ENCODE data around the gene ARNT2. TPM values are rescaled to one million over a fixed set of nuclear protein-coding genes. Genes with fewer than 3 reads are reported as not detected.

ARNT2 gene
- total and polyA plus RNA-seq, 2 experiments from 2014 or later: 4.6 to 11.6 TPM

DNA sequence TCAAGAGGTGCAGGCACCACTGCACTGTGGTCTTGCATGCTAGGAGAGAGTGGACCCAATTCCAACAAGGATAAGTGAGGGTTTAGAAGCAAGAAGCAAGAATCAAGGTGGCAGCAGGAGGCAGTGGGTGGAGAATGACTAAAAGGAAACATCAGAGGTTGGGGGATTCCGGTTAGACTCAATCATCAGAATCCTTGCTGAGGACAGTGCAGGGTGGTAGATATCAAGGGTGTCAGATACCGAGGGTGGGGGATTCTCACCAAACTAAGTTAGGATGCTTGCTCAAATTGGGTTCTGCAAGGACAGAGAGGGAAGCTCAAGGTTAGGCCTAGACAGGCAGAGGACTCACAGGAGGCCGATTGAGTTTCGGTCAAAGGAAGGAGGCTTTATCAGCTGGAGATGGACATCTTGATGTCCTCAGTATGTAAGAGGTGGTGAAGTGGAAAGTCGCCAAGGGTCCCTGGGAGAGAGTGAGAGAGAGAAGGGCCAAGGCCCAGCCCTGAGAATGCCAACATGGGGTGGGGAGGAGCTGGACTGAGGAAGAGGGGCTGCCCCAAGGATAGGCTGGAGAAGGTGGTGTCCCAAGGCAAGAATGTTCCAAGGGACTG is 102.2 kb downstream of the ARNT2 start:
- Mint-ChIP-seq H3K4me3 (no peak overlapping the region), H3K27me3 (ENCODE audit: insufficient read depth, low read depth, poor library complexity) (peaks cover 6% of the 10 kb centered on the region), H3K36me3 (ENCODE audit: low read depth) (peaks cover 9% of the 10 kb centered on the region), H3K9me3 (peaks cover 4% of the 10 kb centered on the region; the same call in 1 of the 3 replicates), H3K27ac (no peak overlapping the region), H3K4me1 (no peaks in the 10 kb centered on the region)
- H2AFZ ChIP-seq: no peak overlapping the region
- no peak for ATAC-seq
- TF ChIP-seq, protein P1, sequence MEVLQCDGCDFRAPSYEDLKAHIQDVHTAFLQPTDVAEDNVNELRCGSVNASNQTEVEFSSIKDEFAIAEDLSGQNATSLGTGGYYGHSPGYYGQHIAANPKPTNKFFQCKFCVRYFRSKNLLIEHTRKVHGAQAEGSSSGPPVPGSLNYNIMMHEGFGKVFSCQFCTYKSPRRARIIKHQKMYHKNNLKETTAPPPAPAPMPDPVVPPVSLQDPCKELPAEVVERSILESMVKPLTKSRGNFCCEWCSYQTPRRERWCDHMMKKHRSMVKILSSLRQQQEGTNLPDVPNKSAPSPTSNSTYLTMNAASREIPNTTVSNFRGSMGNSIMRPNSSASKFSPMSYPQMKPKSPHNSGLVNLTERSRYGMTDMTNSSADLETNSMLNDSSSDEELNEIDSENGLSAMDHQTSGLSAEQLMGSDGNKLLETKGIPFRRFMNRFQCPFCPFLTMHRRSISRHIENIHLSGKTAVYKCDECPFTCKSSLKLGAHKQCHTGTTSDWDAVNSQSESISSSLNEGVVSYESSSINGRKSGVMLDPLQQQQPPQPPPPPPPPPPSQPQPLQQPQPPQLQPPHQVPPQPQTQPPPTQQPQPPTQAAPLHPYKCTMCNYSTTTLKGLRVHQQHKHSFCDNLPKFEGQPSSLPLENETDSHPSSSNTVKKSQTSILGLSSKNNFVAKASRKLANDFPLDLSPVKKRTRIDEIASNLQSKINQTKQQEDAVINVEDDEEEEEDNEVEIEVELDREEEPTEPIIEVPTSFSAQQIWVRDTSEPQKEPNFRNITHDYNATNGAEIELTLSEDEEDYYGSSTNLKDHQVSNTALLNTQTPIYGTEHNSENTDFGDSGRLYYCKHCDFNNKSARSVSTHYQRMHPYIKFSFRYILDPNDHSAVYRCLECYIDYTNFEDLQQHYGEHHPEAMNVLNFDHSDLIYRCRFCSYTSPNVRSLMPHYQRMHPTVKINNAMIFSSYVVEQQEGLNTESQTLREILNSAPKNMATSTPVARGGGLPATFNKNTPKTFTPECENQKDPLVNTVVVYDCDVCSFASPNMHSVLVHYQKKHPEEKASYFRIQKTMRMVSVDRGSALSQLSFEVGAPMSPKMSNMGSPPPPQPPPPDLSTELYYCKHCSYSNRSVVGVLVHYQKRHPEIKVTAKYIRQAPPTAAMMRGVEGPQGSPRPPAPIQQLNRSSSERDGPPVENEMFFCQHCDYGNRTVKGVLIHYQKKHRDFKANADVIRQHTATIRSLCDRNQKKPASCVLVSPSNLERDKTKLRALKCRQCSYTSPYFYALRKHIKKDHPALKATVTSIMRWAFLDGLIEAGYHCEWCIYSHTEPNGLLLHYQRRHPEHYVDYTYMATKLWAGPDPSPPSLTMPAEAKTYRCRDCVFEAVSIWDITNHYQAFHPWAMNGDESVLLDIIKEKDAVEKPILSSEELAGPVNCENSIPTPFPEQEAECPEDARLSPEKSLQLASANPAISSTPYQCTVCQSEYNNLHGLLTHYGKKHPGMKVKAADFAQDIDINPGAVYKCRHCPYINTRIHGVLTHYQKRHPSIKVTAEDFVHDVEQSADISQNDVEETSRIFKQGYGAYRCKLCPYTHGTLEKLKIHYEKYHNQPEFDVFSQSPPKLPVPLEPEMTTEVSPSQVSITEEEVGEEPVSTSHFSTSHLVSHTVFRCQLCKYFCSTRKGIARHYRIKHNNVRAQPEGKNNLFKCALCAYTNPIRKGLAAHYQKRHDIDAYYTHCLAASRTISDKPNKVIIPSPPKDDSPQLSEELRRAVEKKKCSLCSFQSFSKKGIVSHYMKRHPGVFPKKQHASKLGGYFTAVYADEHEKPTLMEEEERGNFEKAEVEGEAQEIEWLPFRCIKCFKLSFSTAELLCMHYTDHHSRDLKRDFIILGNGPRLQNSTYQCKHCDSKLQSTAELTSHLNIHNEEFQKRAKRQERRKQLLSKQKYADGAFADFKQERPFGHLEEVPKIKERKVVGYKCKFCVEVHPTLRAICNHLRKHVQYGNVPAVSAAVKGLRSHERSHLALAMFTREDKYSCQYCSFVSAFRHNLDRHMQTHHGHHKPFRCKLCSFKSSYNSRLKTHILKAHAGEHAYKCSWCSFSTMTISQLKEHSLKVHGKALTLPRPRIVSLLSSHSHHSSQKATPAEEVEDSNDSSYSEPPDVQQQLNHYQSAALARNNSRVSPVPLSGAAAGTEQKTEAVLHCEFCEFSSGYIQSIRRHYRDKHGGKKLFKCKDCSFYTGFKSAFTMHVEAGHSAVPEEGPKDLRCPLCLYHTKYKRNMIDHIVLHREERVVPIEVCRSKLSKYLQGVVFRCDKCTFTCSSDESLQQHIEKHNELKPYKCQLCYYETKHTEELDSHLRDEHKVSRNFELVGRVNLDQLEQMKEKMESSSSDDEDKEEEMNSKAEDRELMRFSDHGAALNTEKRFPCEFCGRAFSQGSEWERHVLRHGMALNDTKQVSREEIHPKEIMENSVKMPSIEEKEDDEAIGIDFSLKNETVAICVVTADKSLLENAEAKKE (CRISPR knock-in tag; IDR thresholded peaks at IDR 0.05): no peak
- TF ChIP-seq STAT1 (IDR thresholded peaks at IDR 0.05; ENCODE audit: unreplicated experiment) (no peak), ZNF331 (CRISPR knock-in tag; IDR thresholded peaks at IDR 0.05; ENCODE audit: low read depth) (no peak), POLR2AphosphoS5 (IDR thresholded peaks at IDR 0.05; ENCODE audit: low read depth) (no peak), JUNB (IDR thresholded peaks at IDR 0.05; ENCODE audit: unreplicated experiment) (no peak), EZH2phosphoT487 (IDR thresholded peaks at IDR 0.05; ENCODE audit: unreplicated experiment) (no peak), ZNF114 (CRISPR knock-in tag; IDR thresholded peaks at IDR 0.05) (no peak), NANOG (IDR thresholded peaks at IDR 0.05; ENCODE audit: borderline replicate concordance) (no peak), CREB1 (CRISPR knock-in tag; IDR thresholded peaks at IDR 0.05; ENCODE audit: low read depth) (no peak)
- TF ChIP-seq, protein P2, sequence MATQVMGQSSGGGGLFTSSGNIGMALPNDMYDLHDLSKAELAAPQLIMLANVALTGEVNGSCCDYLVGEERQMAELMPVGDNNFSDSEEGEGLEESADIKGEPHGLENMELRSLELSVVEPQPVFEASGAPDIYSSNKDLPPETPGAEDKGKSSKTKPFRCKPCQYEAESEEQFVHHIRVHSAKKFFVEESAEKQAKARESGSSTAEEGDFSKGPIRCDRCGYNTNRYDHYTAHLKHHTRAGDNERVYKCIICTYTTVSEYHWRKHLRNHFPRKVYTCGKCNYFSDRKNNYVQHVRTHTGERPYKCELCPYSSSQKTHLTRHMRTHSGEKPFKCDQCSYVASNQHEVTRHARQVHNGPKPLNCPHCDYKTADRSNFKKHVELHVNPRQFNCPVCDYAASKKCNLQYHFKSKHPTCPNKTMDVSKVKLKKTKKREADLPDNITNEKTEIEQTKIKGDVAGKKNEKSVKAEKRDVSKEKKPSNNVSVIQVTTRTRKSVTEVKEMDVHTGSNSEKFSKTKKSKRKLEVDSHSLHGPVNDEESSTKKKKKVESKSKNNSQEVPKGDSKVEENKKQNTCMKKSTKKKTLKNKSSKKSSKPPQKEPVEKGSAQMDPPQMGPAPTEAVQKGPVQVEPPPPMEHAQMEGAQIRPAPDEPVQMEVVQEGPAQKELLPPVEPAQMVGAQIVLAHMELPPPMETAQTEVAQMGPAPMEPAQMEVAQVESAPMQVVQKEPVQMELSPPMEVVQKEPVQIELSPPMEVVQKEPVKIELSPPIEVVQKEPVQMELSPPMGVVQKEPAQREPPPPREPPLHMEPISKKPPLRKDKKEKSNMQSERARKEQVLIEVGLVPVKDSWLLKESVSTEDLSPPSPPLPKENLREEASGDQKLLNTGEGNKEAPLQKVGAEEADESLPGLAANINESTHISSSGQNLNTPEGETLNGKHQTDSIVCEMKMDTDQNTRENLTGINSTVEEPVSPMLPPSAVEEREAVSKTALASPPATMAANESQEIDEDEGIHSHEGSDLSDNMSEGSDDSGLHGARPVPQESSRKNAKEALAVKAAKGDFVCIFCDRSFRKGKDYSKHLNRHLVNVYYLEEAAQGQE (IDR thresholded peaks at IDR 0.05; ENCODE audit: unreplicated experiment): no peak
- TF ChIP-seq, protein P3, sequence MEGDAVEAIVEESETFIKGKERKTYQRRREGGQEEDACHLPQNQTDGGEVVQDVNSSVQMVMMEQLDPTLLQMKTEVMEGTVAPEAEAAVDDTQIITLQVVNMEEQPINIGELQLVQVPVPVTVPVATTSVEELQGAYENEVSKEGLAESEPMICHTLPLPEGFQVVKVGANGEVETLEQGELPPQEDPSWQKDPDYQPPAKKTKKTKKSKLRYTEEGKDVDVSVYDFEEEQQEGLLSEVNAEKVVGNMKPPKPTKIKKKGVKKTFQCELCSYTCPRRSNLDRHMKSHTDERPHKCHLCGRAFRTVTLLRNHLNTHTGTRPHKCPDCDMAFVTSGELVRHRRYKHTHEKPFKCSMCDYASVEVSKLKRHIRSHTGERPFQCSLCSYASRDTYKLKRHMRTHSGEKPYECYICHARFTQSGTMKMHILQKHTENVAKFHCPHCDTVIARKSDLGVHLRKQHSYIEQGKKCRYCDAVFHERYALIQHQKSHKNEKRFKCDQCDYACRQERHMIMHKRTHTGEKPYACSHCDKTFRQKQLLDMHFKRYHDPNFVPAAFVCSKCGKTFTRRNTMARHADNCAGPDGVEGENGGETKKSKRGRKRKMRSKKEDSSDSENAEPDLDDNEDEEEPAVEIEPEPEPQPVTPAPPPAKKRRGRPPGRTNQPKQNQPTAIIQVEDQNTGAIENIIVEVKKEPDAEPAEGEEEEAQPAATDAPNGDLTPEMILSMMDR (conservative IDR thresholded peaks at IDR 0.05; ENCODE audit: low read depth in 2 of 2): no peak
- TF ChIP-seq, protein P4, sequence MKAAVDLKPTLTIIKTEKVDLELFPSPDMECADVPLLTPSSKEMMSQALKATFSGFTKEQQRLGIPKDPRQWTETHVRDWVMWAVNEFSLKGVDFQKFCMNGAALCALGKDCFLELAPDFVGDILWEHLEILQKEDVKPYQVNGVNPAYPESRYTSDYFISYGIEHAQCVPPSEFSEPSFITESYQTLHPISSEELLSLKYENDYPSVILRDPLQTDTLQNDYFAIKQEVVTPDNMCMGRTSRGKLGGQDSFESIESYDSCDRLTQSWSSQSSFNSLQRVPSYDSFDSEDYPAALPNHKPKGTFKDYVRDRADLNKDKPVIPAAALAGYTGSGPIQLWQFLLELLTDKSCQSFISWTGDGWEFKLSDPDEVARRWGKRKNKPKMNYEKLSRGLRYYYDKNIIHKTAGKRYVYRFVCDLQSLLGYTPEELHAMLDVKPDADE (IDR thresholded peaks at IDR 0.05): no peak
- H3K36me3 ChIP-seq (ENCODE audit: insufficient read depth): no peaks in the 10 kb centered on the region; the same call in 1 of the 2 replicates
- no peaks in the 10 kb centered on the region for H4K20me1 ChIP-seq (replicated peaks; ENCODE audit: insufficient read depth)
- no peak overlapping the region for H3K27ac ChIP-seq (ENCODE audit: low read depth)
- H3K9me2 ChIP-seq (ENCODE audit: insufficient read depth): peaks cover 15% of the 10 kb centered on the region; the same call in 1 of the 2 replicates
- no peak overlapping the region for H3K4me2 ChIP-seq
- H3K4me1 ChIP-seq (ENCODE audit: insufficient read depth): no peaks in the 10 kb centered on the region
- H3K27me3 ChIP-seq (ENCODE audit: insufficient read depth): no peaks in the 10 kb centered on the region
- no peaks in the 10 kb centered on the region for H3F3A ChIP-seq (replicated peaks; ENCODE audit: low read depth)
- no peak for DNase-seq (ENCODE audit: low spot score)
- no peaks in the 10 kb centered on the region for H3K79me2 ChIP-seq (replicated peaks; ENCODE audit: insufficient read depth)
- H3K4me3 ChIP-seq: no peak overlapping the region
